ENCODE results near the gene PRDM11. TPM values are rescaled to one million over a fixed set of nuclear protein-coding genes. Genes with fewer than 3 reads are reported as not detected.

PRDM11 gene
- total and polyA plus RNA-seq, 10 of the 15 experiments (the other 5 are each of a cell fraction or from before 2014, with no cell fraction given): 0.03 to 2.4 (median 0.53) TPM

DNA sequence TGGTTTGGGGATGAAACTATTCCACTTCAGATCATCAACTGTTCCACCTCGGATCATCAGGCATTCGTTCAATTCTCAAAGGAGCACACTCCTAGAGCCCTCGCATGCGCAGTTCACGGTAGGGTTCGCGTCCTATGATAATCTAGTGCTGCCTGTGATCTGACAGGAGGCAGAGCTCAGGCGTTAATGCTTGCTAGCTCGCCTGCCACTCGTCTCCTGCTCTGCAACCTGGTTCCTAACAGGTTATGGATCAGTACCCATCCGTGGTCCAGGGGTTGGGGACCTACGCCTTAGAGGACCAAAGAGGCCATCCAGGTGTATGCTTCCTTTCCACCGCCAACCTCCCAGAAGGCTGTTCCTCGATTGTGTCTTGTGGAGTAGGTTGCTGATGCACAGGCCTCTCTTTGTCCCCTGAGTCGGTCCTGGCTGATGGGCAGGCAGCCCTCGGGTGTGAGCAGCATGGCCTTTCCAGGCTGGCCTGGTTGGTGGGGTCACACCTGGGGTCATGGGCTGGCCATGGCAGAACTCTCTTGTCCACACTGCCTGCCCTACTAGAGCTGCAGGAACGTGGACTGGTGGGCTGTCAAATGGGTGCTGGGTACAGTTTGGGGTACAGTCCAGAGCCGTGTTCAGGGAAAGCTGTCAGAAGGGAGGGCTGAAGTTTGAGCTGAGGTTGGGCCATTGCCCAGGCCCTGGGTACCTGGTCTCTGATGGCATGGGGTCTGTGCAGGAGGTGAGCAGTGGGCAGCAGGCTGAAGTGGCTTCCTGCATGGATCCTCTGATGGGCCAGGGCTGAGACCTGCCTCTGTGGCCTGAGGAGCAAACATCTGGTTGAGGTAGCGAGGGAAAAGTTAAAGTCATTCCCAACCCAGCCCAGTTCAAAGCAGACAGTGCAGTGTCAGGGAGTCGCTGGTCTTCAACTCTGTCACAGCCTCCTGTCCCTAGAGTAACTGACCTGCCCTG is 11.1 kb downstream of the PRDM11 start:
- Histone ChIP-seq H3K79me2 (ENCODE audit: control insufficient read depth, insufficient read depth, low read length) (no peaks in the 10 kb centered on the region), H3K27ac (ENCODE audit: control insufficient read depth, insufficient read depth) (no peak overlapping the region), H3K36me3 (ENCODE audit: control insufficient read depth in 2 of 2, insufficient read depth in 2 of 2, low read length in 1 of 2) (no peaks in the 10 kb centered on the region), H2AFZ (ENCODE audit: control insufficient read depth, low read depth, low read length) (no peak overlapping the region), H3K4me1 (ENCODE audit: control insufficient read depth, insufficient read depth, low read length) (no peaks in the 10 kb centered on the region), H3K4me3 (no peak overlapping the region), H3K4me2 (ENCODE audit: control insufficient read depth, insufficient read depth) (no peak overlapping the region), H3K9me3 (replicated peaks; ENCODE audit: control insufficient read depth, insufficient read depth, low read length) (no peaks in the 10 kb centered on the region), H3K27me3 (replicated peaks in 1 of 2; ENCODE audit: control insufficient read depth in 2 of 2, insufficient read depth in 2 of 2, low read length in 1 of 2) (no peaks in the 10 kb centered on the region), H4K20me1 (ENCODE audit: control insufficient read depth, insufficient read depth) (no peaks in the 10 kb centered on the region), H3K9ac (ENCODE audit: control insufficient read depth, insufficient read depth, low read length) (no peak overlapping the region)
- ChIA-PET POLR2A (no interaction called here), CTCF (no interaction called here), SMC1A (ENCODE audit: uncharacterized antibody, unreplicated experiment) (no interaction called here), RAD21 (ENCODE audit: unreplicated experiment) (no interaction called here)
- TF ChIP-seq, protein P1, sequence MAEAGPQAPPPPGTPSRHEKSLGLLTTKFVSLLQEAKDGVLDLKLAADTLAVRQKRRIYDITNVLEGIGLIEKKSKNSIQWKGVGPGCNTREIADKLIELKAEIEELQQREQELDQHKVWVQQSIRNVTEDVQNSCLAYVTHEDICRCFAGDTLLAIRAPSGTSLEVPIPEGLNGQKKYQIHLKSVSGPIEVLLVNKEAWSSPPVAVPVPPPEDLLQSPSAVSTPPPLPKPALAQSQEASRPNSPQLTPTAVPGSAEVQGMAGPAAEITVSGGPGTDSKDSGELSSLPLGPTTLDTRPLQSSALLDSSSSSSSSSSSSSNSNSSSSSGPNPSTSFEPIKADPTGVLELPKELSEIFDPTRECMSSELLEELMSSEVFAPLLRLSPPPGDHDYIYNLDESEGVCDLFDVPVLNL (IDR thresholded peaks at IDR 0.05; ENCODE audit: low read depth, low read length): no peak
- no peak for TF ChIP-seq GABPA (IDR thresholded peaks at IDR 0.05; ENCODE audit: low read depth)
- no peak for TF ChIP-seq ZNF384 (IDR thresholded peaks at IDR 0.05; ENCODE audit: borderline replicate concordance, low read depth, low read length)
- TF ChIP-seq ZBTB4 (CRISPR knock-in tag; IDR thresholded peaks at IDR 0.05): no peak
- TF ChIP-seq DPF2 (IDR thresholded peaks at IDR 0.05): no peak
- no peak for TF ChIP-seq TCF3 (IDR thresholded peaks at IDR 0.05; ENCODE audit: borderline replicate concordance, insufficient read depth, low read depth, low read length)
- no peak for TF ChIP-seq HCFC1 (IDR thresholded peaks at IDR 0.05; ENCODE audit: low read length)
- no peak for TF ChIP-seq POLR2A (IDR thresholded peaks at IDR 0.05; ENCODE audit: low read depth, low read length)
- TF ChIP-seq, protein P2, sequence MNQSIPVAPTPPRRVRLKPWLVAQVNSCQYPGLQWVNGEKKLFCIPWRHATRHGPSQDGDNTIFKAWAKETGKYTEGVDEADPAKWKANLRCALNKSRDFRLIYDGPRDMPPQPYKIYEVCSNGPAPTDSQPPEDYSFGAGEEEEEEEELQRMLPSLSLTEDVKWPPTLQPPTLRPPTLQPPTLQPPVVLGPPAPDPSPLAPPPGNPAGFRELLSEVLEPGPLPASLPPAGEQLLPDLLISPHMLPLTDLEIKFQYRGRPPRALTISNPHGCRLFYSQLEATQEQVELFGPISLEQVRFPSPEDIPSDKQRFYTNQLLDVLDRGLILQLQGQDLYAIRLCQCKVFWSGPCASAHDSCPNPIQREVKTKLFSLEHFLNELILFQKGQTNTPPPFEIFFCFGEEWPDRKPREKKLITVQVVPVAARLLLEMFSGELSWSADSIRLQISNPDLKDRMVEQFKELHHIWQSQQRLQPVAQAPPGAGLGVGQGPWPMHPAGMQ (IDR thresholded peaks at IDR 0.05; ENCODE audit: borderline replicate concordance): no peak
- TF ChIP-seq EGR1 (IDR thresholded peaks at IDR 0.05; ENCODE audit: borderline replicate concordance in 1 of 2, low read depth in 2 of 2, low read length in 2 of 2): no peak
- no peak for TF ChIP-seq NR2F1 (conservative IDR thresholded peaks at IDR 0.05)
- TF ChIP-seq PAX8 (IDR thresholded peaks at IDR 0.05): no peak
- no peak for TF ChIP-seq CBFB (IDR thresholded peaks at IDR 0.05; ENCODE audit: low read depth)
- no peak for TF ChIP-seq GATAD2B (conservative IDR thresholded peaks at IDR 0.05; ENCODE audit: low read depth)
- intact Hi-C loops (cut with micrococcal nuclease; ENCODE audit: unreplicated experiment) (no loop called here), in situ Hi-C loops (cut with MboI) (no loop called here)
- DNase-seq (ENCODE audit: low read depth, low spot score) (no peak), ATAC-seq (no peak), FAIRE-seq (no peak)
- BruUV-seq (replicated peaks): no TSS peak
- WGBS (ENCODE audit: insufficient coverage, insufficient replicate concordance, low lambda C conversion rate, missing lambda C conversion rate): 30% methylated on average over 20 of the region's 20 CpGs
